Tibial nerve (tissue), 4 donors: ENCODE measurements around the gene GPRIN3.

Experiments
- EP300 ChIP-seq, 2 donors: sonication (generic); formaldehyde crosslinking; IDR thresholded peaks; one replicate each; pipeline ENCODE4 v1.6.1; 2017; ENCODE audit warnings: antibody characterized with exemption in 2 of 2, mild to moderate bottlenecking in 1 of 2
- TF ChIP-seq, protein P1 (sequence below), 5 experiments: fragments of 200-600 bp in 3 of 5; fragments of 450-650 bp in 2 of 5; sonication (generic) in 3 of 5; IDR thresholded peaks; one replicate each; pipeline ENCODE4 v1.5.1; 2016 to 2019; ENCODE audit warnings: antibody characterized with exemption in 5 of 5, mild to moderate bottlenecking in 3 of 5, moderate library complexity in 2 of 5

DNA sequence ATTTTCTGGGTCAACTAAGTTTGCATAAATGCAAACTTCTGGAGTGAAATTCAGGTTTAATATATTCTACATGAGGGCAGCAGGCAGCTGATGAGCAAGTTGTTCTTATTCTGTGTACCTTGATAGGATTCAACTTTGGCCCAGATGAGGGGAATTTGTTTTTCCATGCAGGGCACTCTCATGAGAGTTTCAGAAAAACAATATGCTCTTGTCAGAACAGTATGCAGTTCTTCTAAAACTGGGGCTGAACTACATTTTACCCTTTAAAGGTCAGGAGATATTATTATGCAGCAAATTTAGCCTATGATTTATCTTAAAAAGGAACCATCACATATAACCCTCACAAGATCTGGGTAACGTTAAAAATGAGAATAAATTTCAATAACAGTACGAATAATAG is 19.2 kb downstream of the GPRIN3 start:
- TF ChIP-seq, protein P1, sequence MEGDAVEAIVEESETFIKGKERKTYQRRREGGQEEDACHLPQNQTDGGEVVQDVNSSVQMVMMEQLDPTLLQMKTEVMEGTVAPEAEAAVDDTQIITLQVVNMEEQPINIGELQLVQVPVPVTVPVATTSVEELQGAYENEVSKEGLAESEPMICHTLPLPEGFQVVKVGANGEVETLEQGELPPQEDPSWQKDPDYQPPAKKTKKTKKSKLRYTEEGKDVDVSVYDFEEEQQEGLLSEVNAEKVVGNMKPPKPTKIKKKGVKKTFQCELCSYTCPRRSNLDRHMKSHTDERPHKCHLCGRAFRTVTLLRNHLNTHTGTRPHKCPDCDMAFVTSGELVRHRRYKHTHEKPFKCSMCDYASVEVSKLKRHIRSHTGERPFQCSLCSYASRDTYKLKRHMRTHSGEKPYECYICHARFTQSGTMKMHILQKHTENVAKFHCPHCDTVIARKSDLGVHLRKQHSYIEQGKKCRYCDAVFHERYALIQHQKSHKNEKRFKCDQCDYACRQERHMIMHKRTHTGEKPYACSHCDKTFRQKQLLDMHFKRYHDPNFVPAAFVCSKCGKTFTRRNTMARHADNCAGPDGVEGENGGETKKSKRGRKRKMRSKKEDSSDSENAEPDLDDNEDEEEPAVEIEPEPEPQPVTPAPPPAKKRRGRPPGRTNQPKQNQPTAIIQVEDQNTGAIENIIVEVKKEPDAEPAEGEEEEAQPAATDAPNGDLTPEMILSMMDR (IDR thresholded peaks at IDR 0.05) = no peak
- TF ChIP-seq EP300 (IDR thresholded peaks at IDR 0.05) = no peak
